Measurements from ENCODE around the gene ZNF845. TPM values are rescaled to one million over a fixed set of nuclear protein-coding genes. Genes with fewer than 3 reads are reported as not detected.
A peak's percentile ranks its signal among the peaks of the same experiment; 100 is the strongest.

The ZNF845 gene
- polyA plus RNA-seq, 3 donors, result 0.51 to 3.6 (median 2.6) TPM

DNA sequence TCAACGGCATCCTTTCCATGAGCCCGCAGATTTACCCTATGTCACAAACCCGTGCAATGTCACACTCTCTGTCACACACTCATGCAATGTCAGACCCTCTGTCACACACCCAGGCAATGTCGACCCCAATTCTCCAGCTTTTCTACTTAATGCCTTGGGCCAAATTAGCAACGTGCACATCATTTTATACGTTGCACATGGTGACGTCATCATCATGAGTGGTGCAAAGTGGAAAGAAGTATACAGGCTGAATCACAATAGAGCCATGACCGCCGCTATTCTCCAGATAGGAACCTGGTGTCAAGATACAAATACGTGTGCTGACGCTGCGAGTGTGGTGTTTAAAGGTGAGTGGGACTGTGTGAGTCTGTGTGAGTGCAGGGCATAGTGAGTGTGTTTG lies 21.7 kb upstream of the ZNF845 start:
- Histone ChIP-seq H3K4me2 (replicated peaks; ENCODE audit: extremely low read depth, low read length, poor library complexity, severe bottlenecking) (no peak overlapping the region), H3K9ac (ENCODE audit: insufficient read depth, low read length, poor library complexity, severe bottlenecking) (no peak overlapping the region), H2AFZ (ENCODE audit: insufficient read depth, low read depth, low read length, poor library complexity, severe bottlenecking) (no peak overlapping the region), H4K20me1 (ENCODE audit: insufficient read depth, low read length) (no peaks in the 10 kb centered on the region), H3K27me3 (ENCODE audit: control insufficient read depth in 2 of 2, insufficient read depth in 2 of 2, low read length in 2 of 2) (peaks cover 0 to 12% of the 10 kb centered on the region in 2 donors), H3K4me1 (ENCODE audit: control insufficient read depth in 1 of 2, insufficient read depth in 2 of 2, low read length in 2 of 2) (no peaks in the 10 kb centered on the region), H3K79me2 (ENCODE audit: insufficient read depth, low read length) (no peaks in the 10 kb centered on the region), H3K4me3 (replicated peaks in 1 of 3; ENCODE audit: low read depth in 2 of 3, low read length in 3 of 3) (no peak overlapping the region), H3K9me3 (replicated peaks in 1 of 2; ENCODE audit: control insufficient read depth in 1 of 2, insufficient read depth in 1 of 2, low read length in 2 of 2) (peaks cover 39 to 65% of the 10 kb centered on the region in 2 donors), H3K27ac (ENCODE audit: low read depth in 1 of 2, low read length in 2 of 2) (no peak overlapping the region), H3K36me3 (replicated peaks in 1 of 2; ENCODE audit: control insufficient read depth in 1 of 2, insufficient read depth in 2 of 2, low read length in 2 of 2) (no peaks in the 10 kb centered on the region)
- WGBS (ENCODE audit: insufficient coverage), result 87% methylated on average over 11 of the region's 12 CpGs
- intact Hi-C loops (cut with micrococcal nuclease), result loop anchor here in 1 of 2 donors (2.0 kb wide), 1 partner anchor 39 kb away; no protein-coding TSS in a partner anchor
- Mint-ChIP-seq H3K36me3 (peaks cover 2 to 3% of the 10 kb centered on the region in 2 donors), H3K9me3 (peaks cover 41 to 64% (median 50%) of the 10 kb centered on the region in 7 donors), H3K27me3 (ENCODE audit: low read depth in 3 of 3) (peaks cover 0 to 11% (median 0%) of the 10 kb centered on the region in 3 donors), H3K4me1 (no peaks in the 10 kb centered on the region), H3K27ac (no peak overlapping the region), H3K4me3 (no peak overlapping the region)
- DNase-seq, result no peak
- TF ChIP-seq, protein P1, sequence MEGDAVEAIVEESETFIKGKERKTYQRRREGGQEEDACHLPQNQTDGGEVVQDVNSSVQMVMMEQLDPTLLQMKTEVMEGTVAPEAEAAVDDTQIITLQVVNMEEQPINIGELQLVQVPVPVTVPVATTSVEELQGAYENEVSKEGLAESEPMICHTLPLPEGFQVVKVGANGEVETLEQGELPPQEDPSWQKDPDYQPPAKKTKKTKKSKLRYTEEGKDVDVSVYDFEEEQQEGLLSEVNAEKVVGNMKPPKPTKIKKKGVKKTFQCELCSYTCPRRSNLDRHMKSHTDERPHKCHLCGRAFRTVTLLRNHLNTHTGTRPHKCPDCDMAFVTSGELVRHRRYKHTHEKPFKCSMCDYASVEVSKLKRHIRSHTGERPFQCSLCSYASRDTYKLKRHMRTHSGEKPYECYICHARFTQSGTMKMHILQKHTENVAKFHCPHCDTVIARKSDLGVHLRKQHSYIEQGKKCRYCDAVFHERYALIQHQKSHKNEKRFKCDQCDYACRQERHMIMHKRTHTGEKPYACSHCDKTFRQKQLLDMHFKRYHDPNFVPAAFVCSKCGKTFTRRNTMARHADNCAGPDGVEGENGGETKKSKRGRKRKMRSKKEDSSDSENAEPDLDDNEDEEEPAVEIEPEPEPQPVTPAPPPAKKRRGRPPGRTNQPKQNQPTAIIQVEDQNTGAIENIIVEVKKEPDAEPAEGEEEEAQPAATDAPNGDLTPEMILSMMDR (IDR thresholded peaks at IDR 0.05), result no peak

DNA sequence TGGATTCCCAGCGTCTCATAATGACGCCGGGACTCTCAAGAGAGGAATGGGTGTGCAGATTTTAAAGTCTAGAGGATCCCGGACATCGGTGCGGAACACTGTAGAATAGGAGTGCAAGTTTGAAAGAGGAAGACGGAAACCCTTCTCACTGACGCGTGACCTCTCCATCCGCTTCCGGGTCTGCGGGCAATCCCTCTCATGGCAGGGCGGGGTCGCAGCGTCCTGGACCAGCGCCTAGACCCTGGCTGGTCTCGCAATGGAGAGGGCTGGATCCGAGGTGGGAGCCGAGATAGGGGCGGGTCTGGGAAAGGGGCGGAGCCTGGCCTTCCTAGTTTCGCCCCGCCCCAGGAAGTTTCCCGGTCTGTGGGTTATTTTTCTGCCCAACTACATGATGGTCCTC lies 4.6 kb upstream of the ZNF845 start:
- Histone ChIP-seq H3K27ac (ENCODE audit: low read depth in 1 of 2, low read length in 2 of 2) (no peak overlapping the region), H3K4me3 (replicated peaks in 1 of 3; ENCODE audit: low read depth in 2 of 3, low read length in 3 of 3) (peak overlapping the region in 1 of 3 experiments; percentile 26), H3K4me2 (replicated peaks; ENCODE audit: extremely low read depth, low read length, poor library complexity, severe bottlenecking) (no peak overlapping the region), H3K79me2 (ENCODE audit: insufficient read depth, low read length) (peaks cover 4% of the 10 kb centered on the region), H3K9me3 (replicated peaks in 1 of 2; ENCODE audit: control insufficient read depth in 1 of 2, insufficient read depth in 1 of 2, low read length in 2 of 2) (peaks cover 72 to 84% of the 10 kb centered on the region in 2 donors), H3K36me3 (replicated peaks in 1 of 2; ENCODE audit: control insufficient read depth in 1 of 2, insufficient read depth in 2 of 2, low read length in 2 of 2) (no peaks in the 10 kb centered on the region), H3K4me1 (ENCODE audit: control insufficient read depth in 1 of 2, insufficient read depth in 2 of 2, low read length in 2 of 2) (peaks cover 8 to 12% of the 10 kb centered on the region in 2 donors), H2AFZ (ENCODE audit: insufficient read depth, low read depth, low read length, poor library complexity, severe bottlenecking) (peak overlapping the region; percentile 46), H3K27me3 (ENCODE audit: control insufficient read depth in 2 of 2, insufficient read depth in 2 of 2, low read length in 2 of 2) (no peaks in the 10 kb centered on the region), H3K9ac (ENCODE audit: insufficient read depth, low read length, poor library complexity, severe bottlenecking) (no peak overlapping the region), H4K20me1 (ENCODE audit: insufficient read depth, low read length) (no peaks in the 10 kb centered on the region)
- WGBS (ENCODE audit: insufficient coverage), result 21% methylated on average over 19 of the region's 24 CpGs
- peaks cover 33 to 92% (median 77%) of the 10 kb centered on the region in 7 donors for H3K9me3 Mint-ChIP-seq
- H3K36me3 Mint-ChIP-seq, result peaks cover 4 to 5% of the 10 kb centered on the region in 2 donors
- H3K4me3 Mint-ChIP-seq, result peak overlapping the region; percentile 59 to 69
- no peak overlapping the region for H3K27ac Mint-ChIP-seq
- peaks cover 0 to 8% (median 2%) of the 10 kb centered on the region in 3 donors for H3K27me3 Mint-ChIP-seq (ENCODE audit: low read depth in 3 of 3)
- TF ChIP-seq, protein P1 (IDR thresholded peaks at IDR 0.05), result no peak
- intact Hi-C loops (cut with micrococcal nuclease), result no loop called here
- H3K4me1 Mint-ChIP-seq, result peaks cover 11% of the 10 kb centered on the region
- no peak for DNase-seq
